ENCODE results near the gene TMEM50B. TPM values are rescaled to one million over a fixed set of nuclear protein-coding genes. Genes with fewer than 3 reads are reported as not detected.

The TMEM50B gene
- total RNA-seq = 27.5 and 29.2 TPM in 2 replicates

GRCh38 chr21:33479679-33480480 lies at the start of gene TMEM50B:
TMEM50B (minus strand) TSS chr21:33479974; CDS start chr21:33468885, 11,089 bp downstream.

GRCh38 chr21:33491373-33492102 lies 11.8 kb upstream of the TMEM50B start, which contains the start of gene DNAJC28:
DNAJC28 (minus strand) TSS chr21:33491716; CDS start chr21:33489393, 2,323 bp downstream.

GRCh38 chr21:33403128-33403785 lies 76.5 kb downstream of the TMEM50B start, which contains the start of gene IFNGR2:
IFNGR2 (plus strand) TSS chr21:33403413; CDS start chr21:33403544, 131 bp downstream.

Other genes with a start within 250 kb of the TMEM50B start
- 26.3 and 31.9 TPM in 2 replicates for gene IL10RB, start 213.6 kb downstream of the TMEM50B start, total RNA-seq
- gene IFNAR1, start 155.0 kb downstream of the TMEM50B start, total RNA-seq = 15.7 and 18.0 TPM in 2 replicates
- gene IFNGR2, start 76.6 kb downstream of the TMEM50B start, total RNA-seq = 37.7 and 50.5 TPM in 2 replicates
- gene DNAJC28, start 11.7 kb upstream of the TMEM50B start, total RNA-seq = 1.6 and 2.4 TPM in 2 replicates
- 50.3 and 72.2 TPM in 2 replicates for gene GART, start 62.1 kb upstream of the TMEM50B start, total RNA-seq
- 118 and 142 TPM in 2 replicates for gene SON, start 63.1 kb upstream of the TMEM50B start, total RNA-seq
- gene DONSON, start 108.7 kb upstream of the TMEM50B start, total RNA-seq = 21.8 and 23.2 TPM in 2 replicates
- 11.8 and 21.2 TPM in 2 replicates for gene CRYZL1, start 161.8 kb upstream of the TMEM50B start, total RNA-seq
- 42.4 and 56.0 TPM in 2 replicates for gene ITSN1, start 162.5 kb upstream of the TMEM50B start, total RNA-seq